Astrocyte (in vitro differentiated cells and primary cell): Measurements from ENCODE around the gene USP14. TPM values are rescaled to one million over a fixed set of nuclear protein-coding genes. Genes with fewer than 3 reads are reported as not detected.
A peak's percentile ranks its signal among the peaks of the same experiment; 100 is the strongest.

Experiments used
- DNase-seq: peaks from one replicate; pipeline ENCODE4 v3.0.0-alpha.2; 2010; ENCODE audit warnings: low read depth
- FAIRE-seq: peaks from 2 replicates; lab custom pipeline; 2011; peaks lifted over from hg19 to GRCh38; lab: Jason Lieb, UNC
- H2AFZ ChIP-seq: 2 replicates; pipeline ENCODE4 v1.6.0; 2012; ENCODE audit warnings: low read depth, low read length, inconsistent platforms
- H3K27ac ChIP-seq: 2 replicates; pipeline ENCODE4 v1.5.1; 2011; ENCODE audit warnings: low read depth, low read length, inconsistent platforms
- H3K27me3 ChIP-seq: 2 replicates; pipeline ENCODE4 v1.6.0; 2011; ENCODE audit warnings: low read length, inconsistent platforms; ENCODE audit not compliant: insufficient read depth
- H3K36me3 ChIP-seq: 2 replicates; pipeline ENCODE4 v1.5.1; 2011; ENCODE audit warnings: low read length, inconsistent platforms; ENCODE audit not compliant: insufficient read depth
- H3K4me1 ChIP-seq: 2 replicates; pipeline ENCODE4 v1.5.1; 2011; ENCODE audit warnings: low read length, inconsistent platforms; ENCODE audit not compliant: insufficient read depth
- H3K4me2 ChIP-seq: 2 replicates; pipeline ENCODE4 v1.6.0; 2012; ENCODE audit warnings: low read length, inconsistent platforms
- H3K4me3 ChIP-seq: 2 replicates; pipeline ENCODE4 v1.5.1; 2011; ENCODE audit warnings: low read depth, mild to moderate bottlenecking, low read length, inconsistent platforms; ENCODE audit not compliant: insufficient read depth
- H3K79me2 ChIP-seq: 2 replicates; pipeline ENCODE4 v1.6.0; 2012; ENCODE audit warnings: mild to moderate bottlenecking, low read length, inconsistent platforms; ENCODE audit not compliant: insufficient read depth
- H3K9ac ChIP-seq: 2 replicates; pipeline ENCODE4 v1.6.0; 2012; ENCODE audit warnings: mild to moderate bottlenecking, low read length, inconsistent platforms
- H3K9me3 ChIP-seq: 2 replicates; pipeline ENCODE4 v1.5.1; 2012; ENCODE audit warnings: low read depth, mild to moderate bottlenecking, low read length, inconsistent platforms; ENCODE audit not compliant: insufficient read depth
- H4K20me1 ChIP-seq: 2 replicates; pipeline ENCODE4 v1.6.0; 2012; ENCODE audit warnings: low read length, inconsistent platforms; ENCODE audit not compliant: insufficient read depth
- H3K27ac Mint-ChIP-seq: one replicate; pipeline ENCODE4 v1.8.0; 2021; ENCODE audit warnings: mild to moderate bottlenecking, mixed read lengths; ENCODE audit not compliant: unreplicated experiment
- H3K27me3 Mint-ChIP-seq: one replicate; pipeline ENCODE4 v1.8.0; 2021; ENCODE audit warnings: low read depth, mixed read lengths; ENCODE audit not compliant: unreplicated experiment
- H3K36me3 Mint-ChIP-seq: one replicate; pipeline ENCODE4 v1.8.0; 2021; ENCODE audit warnings: low read depth, mixed read lengths; ENCODE audit not compliant: unreplicated experiment
- H3K4me1 Mint-ChIP-seq: one replicate; pipeline ENCODE4 v1.8.0; 2021; ENCODE audit warnings: low read depth, mixed read lengths; ENCODE audit not compliant: unreplicated experiment
- H3K4me3 Mint-ChIP-seq: one replicate; pipeline ENCODE4 v1.8.0; 2021; ENCODE audit warnings: mild to moderate bottlenecking, moderate library complexity, mixed read lengths; ENCODE audit not compliant: unreplicated experiment
- H3K9me3 Mint-ChIP-seq: one replicate; pipeline ENCODE4 v1.8.0; 2021; ENCODE audit warnings: mild to moderate bottlenecking, mixed read lengths; ENCODE audit not compliant: unreplicated experiment
- EZH2 ChIP-seq: IDR thresholded peaks from 2 replicates; pipeline ENCODE4 v1.6.1; 2012; ENCODE audit warnings: mild to moderate bottlenecking, low read length, inconsistent platforms; ENCODE audit not compliant: insufficient read depth
- total RNA-seq: library from RNA; stranded (reverse); gene quantifications from 2 replicates; pipeline ENCODE4 v1.2.1, GENCODE V29; 2021
- TF ChIP-seq, protein P1 (sequence below): IDR thresholded peaks from 2 replicates; pipeline ENCODE4 v1.5.1; 2011; ENCODE audit warnings: low read depth, mild to moderate bottlenecking, inconsistent platforms, low read length, moderate library complexity; ENCODE audit not compliant: insufficient read depth

The USP14 gene
- total RNA-seq, 1 donor from 2014 or later = 102 TPM

DNA sequence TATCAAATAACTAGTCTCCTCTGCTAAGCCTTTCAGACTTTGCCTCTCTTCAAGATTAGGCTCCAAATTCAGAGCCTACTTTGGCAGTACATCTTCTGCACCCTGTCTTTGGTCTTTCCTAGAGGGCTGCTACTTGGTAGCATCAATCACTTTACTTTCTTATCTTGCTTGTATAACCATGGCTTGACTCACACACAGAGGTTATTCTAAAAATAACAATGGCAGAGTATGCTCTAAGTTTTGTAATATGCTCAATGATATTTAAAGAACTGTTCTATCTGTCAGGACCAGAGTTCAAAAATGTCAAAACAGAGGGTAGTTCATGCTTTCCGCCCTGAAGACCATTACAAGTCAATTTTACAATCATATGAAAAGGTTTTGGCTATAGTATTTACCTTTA is 81.8 kb downstream of the USP14 start:
- Mint-ChIP-seq H3K36me3 (peaks cover 5% of the 10 kb centered on the region), H3K9me3 (peaks cover 3% of the 10 kb centered on the region), H3K27ac (no peak overlapping the region), H3K27me3 (no peaks in the 10 kb centered on the region), H3K4me3 (no peak overlapping the region), H3K4me1 (peaks cover 4% of the 10 kb centered on the region)
- Histone ChIP-seq H3K9me3 (no peaks in the 10 kb centered on the region), H3K36me3 (peaks cover 18% of the 10 kb centered on the region), H2AFZ (no peak overlapping the region), H3K4me3 (no peak overlapping the region), H4K20me1 (peaks cover 5% of the 10 kb centered on the region), H3K9ac (no peak overlapping the region), H3K4me2 (no peak overlapping the region), H3K4me1 (peaks cover 5% of the 10 kb centered on the region), H3K79me2 (no peaks in the 10 kb centered on the region), H3K27me3 (no peaks in the 10 kb centered on the region), H3K27ac (no peak overlapping the region)
- TF ChIP-seq EZH2 = no peak
- TF ChIP-seq, protein P1, sequence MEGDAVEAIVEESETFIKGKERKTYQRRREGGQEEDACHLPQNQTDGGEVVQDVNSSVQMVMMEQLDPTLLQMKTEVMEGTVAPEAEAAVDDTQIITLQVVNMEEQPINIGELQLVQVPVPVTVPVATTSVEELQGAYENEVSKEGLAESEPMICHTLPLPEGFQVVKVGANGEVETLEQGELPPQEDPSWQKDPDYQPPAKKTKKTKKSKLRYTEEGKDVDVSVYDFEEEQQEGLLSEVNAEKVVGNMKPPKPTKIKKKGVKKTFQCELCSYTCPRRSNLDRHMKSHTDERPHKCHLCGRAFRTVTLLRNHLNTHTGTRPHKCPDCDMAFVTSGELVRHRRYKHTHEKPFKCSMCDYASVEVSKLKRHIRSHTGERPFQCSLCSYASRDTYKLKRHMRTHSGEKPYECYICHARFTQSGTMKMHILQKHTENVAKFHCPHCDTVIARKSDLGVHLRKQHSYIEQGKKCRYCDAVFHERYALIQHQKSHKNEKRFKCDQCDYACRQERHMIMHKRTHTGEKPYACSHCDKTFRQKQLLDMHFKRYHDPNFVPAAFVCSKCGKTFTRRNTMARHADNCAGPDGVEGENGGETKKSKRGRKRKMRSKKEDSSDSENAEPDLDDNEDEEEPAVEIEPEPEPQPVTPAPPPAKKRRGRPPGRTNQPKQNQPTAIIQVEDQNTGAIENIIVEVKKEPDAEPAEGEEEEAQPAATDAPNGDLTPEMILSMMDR = no peak
- FAIRE-seq (no peak), DNase-seq (peak; percentile 27)

DNA sequence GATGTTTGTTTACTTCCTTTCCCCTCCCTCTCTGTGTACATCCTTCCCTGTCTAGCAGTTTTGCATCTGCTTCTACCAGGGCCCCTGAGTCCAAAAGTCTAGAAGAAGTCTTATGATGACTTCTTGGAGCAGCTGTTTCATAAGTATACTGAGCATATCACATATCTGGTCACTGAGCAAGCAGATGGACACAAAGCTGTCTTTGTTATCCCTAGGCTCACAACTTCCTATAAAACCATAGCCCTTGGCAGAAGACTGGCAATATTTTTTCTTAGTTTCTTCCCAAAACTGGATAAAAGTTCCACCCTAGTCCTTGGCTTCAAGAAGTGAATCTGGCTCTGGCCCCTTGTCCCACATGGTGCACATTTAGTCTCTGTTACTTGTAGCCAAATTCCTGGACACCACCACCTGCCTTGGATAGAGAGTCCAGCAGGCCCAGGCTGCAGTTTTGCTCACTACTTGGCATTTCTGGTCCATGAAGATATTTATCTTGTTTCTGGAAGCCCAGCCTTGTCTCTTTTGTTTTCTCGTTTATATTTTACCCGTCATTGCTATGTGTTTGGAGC is 87.0 kb downstream of the USP14 start:
- Histone ChIP-seq H3K27ac (no peak overlapping the region), H4K20me1 (no peaks in the 10 kb centered on the region), H3K4me2 (no peak overlapping the region), H2AFZ (no peak overlapping the region), H3K4me1 (peaks cover under 1% of the 10 kb centered on the region), H3K9ac (no peak overlapping the region), H3K36me3 (peaks cover 30% of the 10 kb centered on the region), H3K79me2 (no peaks in the 10 kb centered on the region), H3K27me3 (no peaks in the 10 kb centered on the region), H3K9me3 (no peaks in the 10 kb centered on the region), H3K4me3 (no peak overlapping the region)
- Mint-ChIP-seq H3K4me1 (no peaks in the 10 kb centered on the region), H3K36me3 (peaks cover 5% of the 10 kb centered on the region), H3K27me3 (no peaks in the 10 kb centered on the region), H3K27ac (peak overlapping the region; percentile 20), H3K4me3 (no peak overlapping the region), H3K9me3 (peaks cover 3% of the 10 kb centered on the region)
- no peak for TF ChIP-seq EZH2
- FAIRE-seq (no peak), DNase-seq (no peak)

DNA sequence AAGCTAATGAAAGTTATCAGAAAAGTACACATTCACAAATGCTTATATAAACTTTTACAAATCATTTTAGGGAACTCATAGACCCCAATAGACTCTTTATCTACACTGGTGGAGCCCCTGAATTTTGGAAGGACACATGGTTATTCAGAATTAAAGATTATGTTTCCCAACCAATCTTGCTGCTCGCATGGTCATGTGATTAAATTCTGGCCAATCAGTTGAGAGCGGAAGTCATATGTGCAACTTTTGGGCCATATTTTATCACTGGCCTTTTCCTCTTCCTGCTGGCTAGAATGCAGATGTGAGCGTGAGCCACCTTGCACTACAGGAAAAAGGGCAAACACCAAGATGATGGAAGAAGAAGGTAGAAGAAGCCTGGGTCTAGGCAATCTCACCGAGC is 89.7 kb downstream of the USP14 start:
- H3K27ac ChIP-seq = no peak overlapping the region
- no peak overlapping the region for H2AFZ ChIP-seq
- no peaks in the 10 kb centered on the region for H3K79me2 ChIP-seq
- no peaks in the 10 kb centered on the region for H4K20me1 ChIP-seq
- DNase-seq (no peak), FAIRE-seq (no peak)
- no peak overlapping the region for H3K4me3 Mint-ChIP-seq
- H3K27ac Mint-ChIP-seq = no peak overlapping the region
- H3K36me3 ChIP-seq = peaks cover 39% of the 10 kb centered on the region
- H3K4me2 ChIP-seq = no peak overlapping the region
- H3K4me1 ChIP-seq = no peaks in the 10 kb centered on the region
- TF ChIP-seq, protein P1 = no peak
- no peak for TF ChIP-seq EZH2
- H3K36me3 Mint-ChIP-seq = peaks cover 15% of the 10 kb centered on the region
- H3K27me3 Mint-ChIP-seq = no peaks in the 10 kb centered on the region
- H3K9me3 ChIP-seq = no peaks in the 10 kb centered on the region
- no peak overlapping the region for H3K9ac ChIP-seq
- no peak overlapping the region for H3K4me3 ChIP-seq
- H3K27me3 ChIP-seq = no peaks in the 10 kb centered on the region
- H3K4me1 Mint-ChIP-seq = peaks cover 2% of the 10 kb centered on the region
- H3K9me3 Mint-ChIP-seq = no peaks in the 10 kb centered on the region
